HEK293 (cell line): ENCODE results near the gene CATSPER3.

ENCODE experiments used
- CTCF ChIA-PET: fragments of 350-600 bp; formaldehyde crosslinking; extraction: SDS; loops from one replicate; lab custom pipeline; 2021; ENCODE audit warnings: antibody characterized with exemption; lab: Yijun Ruan, JAX
- POLR2A ChIA-PET: fragments of 300-600 bp; formaldehyde crosslinking; extraction: SDS; loops from one replicate; lab custom pipeline; 2020; ENCODE audit warnings: antibody characterized with exemption, inconsistent platforms; lab: Yijun Ruan, JAX
- H3K27ac ChIP-seq: fragments of 200-500 bp; sonication (Bioruptor generic); 2 replicates; pipeline ENCODE4 v1.5.1; 2014; ENCODE audit warnings: low read depth, low read length, control low read depth, inconsistent platforms; ENCODE audit errors: extremely low read depth
- H3K36me3 ChIP-seq, 2 experiments: fragments of 200-500 bp in 1 of 2; sonication (Bioruptor generic) in 1 of 2; 1 replicate in 1 of 2; 2 replicates in 1 of 2; pipeline ENCODE4 v1.5.1; 2014 to 2017; ENCODE audit warnings: inconsistent platforms in 2 of 2, low read length in 2 of 2; ENCODE audit not compliant: control insufficient read depth in 2 of 2, insufficient read depth in 1 of 2
- H3K4me1 ChIP-seq: fragments of 200-500 bp; sonication (Bioruptor generic); 2 replicates; pipeline ENCODE4 v1.5.1; 2014; ENCODE audit warnings: mild to moderate bottlenecking, low read length, inconsistent platforms; ENCODE audit not compliant: control insufficient read depth, insufficient read depth
- H3K4me3 ChIP-seq: 2 replicates; pipeline ENCODE4 v1.5.1; 2011; ENCODE audit warnings: low read depth, mild to moderate bottlenecking, control low read depth, low read length, moderate library complexity
- H3K9me3 ChIP-seq: fragments of 200-500 bp; sonication (Bioruptor generic); 2 replicates; pipeline ENCODE4 v1.5.1; 2014; ENCODE audit warnings: low read depth, low read length, inconsistent platforms; ENCODE audit not compliant: control insufficient read depth, insufficient read depth
- ELK4 ChIP-seq: IDR thresholded peaks from 2 replicates; pipeline ENCODE4 v1.6.1; 2011; ENCODE audit warnings: mild to moderate bottlenecking, low read depth, low read length, borderline replicate concordance
- HOXC10 ChIP-seq: sonication (generic); formaldehyde crosslinking; IDR thresholded peaks from 2 replicates; pipeline ENCODE4 v1.8.1; 2023; ENCODE audit warnings: mild to moderate bottlenecking, missing genetic modification reagents
- HOXD13 ChIP-seq: sonication (generic); formaldehyde crosslinking; IDR thresholded peaks from 2 replicates; pipeline ENCODE4 v1.8.0; 2022; ENCODE audit warnings: missing genetic modification reagents, borderline replicate concordance
- MYNN ChIP-seq: fragments of 450-650 bp; formaldehyde crosslinking; IDR thresholded peaks from 2 replicates; pipeline ENCODE4 v1.5.1; 2016; ENCODE audit warnings: missing biosample characterization, missing genetic modification characterization, borderline replicate concordance
- REST ChIP-seq: fragments of 450-650 bp; formaldehyde crosslinking; IDR thresholded peaks from 2 replicates; pipeline ENCODE4 v1.5.1; 2016; ENCODE audit warnings: missing biosample characterization, missing genetic modification characterization
- YY2 ChIP-seq: fragments of 450-650 bp; formaldehyde crosslinking; IDR thresholded peaks from 2 replicates; pipeline ENCODE4 v1.5.1; 2016; ENCODE audit warnings: missing biosample characterization, missing genetic modification characterization
- ZFP41 ChIP-seq: fragments of 450-650 bp; formaldehyde crosslinking; IDR thresholded peaks from 2 replicates; pipeline ENCODE4 v1.5.1; 2016; ENCODE audit warnings: missing biosample characterization, missing genetic modification characterization, borderline replicate concordance
- ZNF155 ChIP-seq: fragments of 450-650 bp; formaldehyde crosslinking; IDR thresholded peaks from 2 replicates; pipeline ENCODE4 v1.5.1; 2016; ENCODE audit warnings: missing biosample characterization, missing genetic modification characterization
- ZNF169 ChIP-seq: fragments of 450-650 bp; formaldehyde crosslinking; IDR thresholded peaks from 2 replicates; pipeline ENCODE4 v1.5.1; 2016; ENCODE audit warnings: missing biosample characterization, missing genetic modification characterization
- ZNF223 ChIP-seq: fragments of 450-650 bp; formaldehyde crosslinking; IDR thresholded peaks from 2 replicates; pipeline ENCODE4 v1.5.1; 2016; ENCODE audit warnings: missing biosample characterization, missing genetic modification characterization
- ZNF518A ChIP-seq: fragments of 450-650 bp; formaldehyde crosslinking; conservative IDR thresholded peaks from 2 replicates; pipeline ENCODE4 v1.5.1; 2016; ENCODE audit warnings: low read depth, missing biosample characterization, missing genetic modification characterization
- ZNF571 ChIP-seq: fragments of 450-650 bp; formaldehyde crosslinking; IDR thresholded peaks from 2 replicates; pipeline ENCODE4 v1.5.0; 2017; ENCODE audit warnings: missing biosample characterization, missing genetic modification characterization
- ZNF707 ChIP-seq: fragments of 450-650 bp; formaldehyde crosslinking; IDR thresholded peaks from 2 replicates; pipeline ENCODE4 v1.5.1; 2016; ENCODE audit warnings: missing biosample characterization, missing genetic modification characterization
- ZNF776 ChIP-seq: fragments of 450-650 bp; formaldehyde crosslinking; IDR thresholded peaks from 2 replicates; pipeline ENCODE4 v1.5.0; 2017; ENCODE audit warnings: missing biosample characterization, missing genetic modification characterization, borderline replicate concordance
- ZNF843 ChIP-seq: fragments of 450-650 bp; formaldehyde crosslinking; IDR thresholded peaks from 2 replicates; pipeline ENCODE4 v1.5.1; 2016; ENCODE audit warnings: missing biosample characterization, missing genetic modification characterization
- ZXDB ChIP-seq: fragments of 450-650 bp; formaldehyde crosslinking; IDR thresholded peaks from 2 replicates; pipeline ENCODE4 v1.5.1; 2016; ENCODE audit warnings: missing biosample characterization, missing genetic modification characterization

The CATSPER3 gene

GRCh38 chr5:135058331-135058732, 90.6 kb downstream of the CATSPER3 start:
- ChIA-PET CTCF (interaction anchor here (0.5 to 1.3 kb wide), 2 partner anchors 10 to 142 kb away, joined by 3 to 5 read pairs; no protein-coding TSS in a partner anchor), POLR2A (no interaction called here)
- H3K27ac ChIP-seq: no peak overlapping the region
- TF ChIP-seq ZNF707 (no peak), ELK4 (no peak), ZNF571 (tag by site-specific recombination) (no peak), ZNF843 (no peak), MYNN (no peak), ZXDB (tag by site-specific recombination) (no peak), ZNF776 (tag by site-specific recombination) (no peak), HOXC10 (CRISPR knock-in tag) (no peak), YY2 (no peak), ZNF223 (tag by site-specific recombination) (no peak), ZNF518A (tag by site-specific recombination) (no peak), ZFP41 (no peak), ZNF155 (tag by site-specific recombination) (no peak), HOXD13 (no peak)
- H3K36me3 ChIP-seq: no peaks in the 10 kb centered on the region
- no peaks in the 10 kb centered on the region for H3K9me3 ChIP-seq
- no peak overlapping the region for H3K4me3 ChIP-seq
- no peaks in the 10 kb centered on the region for H3K4me1 ChIP-seq

DNA sequence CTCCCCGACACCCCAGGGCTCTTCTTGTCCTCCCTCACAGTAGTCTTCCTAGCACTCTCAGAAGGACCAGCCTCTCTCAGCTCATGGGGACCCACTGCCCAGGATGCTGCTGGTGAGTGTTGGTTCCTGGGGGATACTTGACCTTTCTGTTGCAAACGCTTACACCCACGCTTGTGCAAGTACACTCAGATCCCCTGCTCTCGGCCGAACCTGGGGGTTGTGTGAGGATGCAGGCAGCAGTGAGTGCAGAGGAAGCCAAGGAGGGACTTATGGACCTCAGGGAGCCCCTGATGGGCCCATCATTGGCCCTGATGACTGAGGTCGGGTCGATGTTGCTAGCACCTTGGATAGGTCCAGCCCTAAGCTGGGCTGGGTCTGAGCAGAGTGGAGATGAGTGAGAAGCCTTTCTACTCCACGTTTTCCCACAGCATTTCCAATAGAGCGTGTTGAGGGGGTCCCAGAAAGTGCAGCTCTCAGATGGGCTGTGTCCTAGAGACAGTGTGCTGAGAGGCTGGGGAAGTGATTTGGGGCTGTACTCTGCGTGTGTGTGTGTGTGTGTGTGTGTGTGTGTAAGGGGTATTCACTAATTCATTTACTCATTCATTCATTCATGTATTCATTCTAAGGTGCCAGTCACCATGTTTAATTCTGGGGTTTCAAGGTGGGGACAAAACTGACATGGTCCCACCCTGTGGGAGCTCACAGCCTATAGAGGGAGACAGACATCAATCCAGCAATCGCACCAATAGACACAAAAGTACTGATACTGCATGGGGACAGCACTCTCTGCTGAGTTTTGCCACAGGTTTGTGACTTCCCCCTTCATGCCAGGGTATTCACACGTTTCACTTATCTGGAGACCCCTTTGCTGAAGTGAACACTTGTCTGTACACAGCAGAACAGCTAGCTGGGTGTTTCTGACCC, 91.6 kb downstream of the CATSPER3 start:
- Histone ChIP-seq H3K27ac (no peak overlapping the region), H3K9me3 (no peaks in the 10 kb centered on the region), H3K4me1 (no peaks in the 10 kb centered on the region), H3K36me3 (no peaks in the 10 kb centered on the region), H3K4me3 (no peak overlapping the region)
- TF ChIP-seq REST (peak; percentile 70), ZNF169 (tag by site-specific recombination) (no peak)
- POLR2A ChIA-PET: no interaction called here
- CTCF ChIA-PET: interaction anchor here (0.7 to 1.3 kb wide), 2 partner anchors 11 to 142 kb away, joined by 3 read pairs; no protein-coding TSS in a partner anchor
